DND-41 (cell line): Measurements from ENCODE around the gene TINAG.

Experiments used
- ATAC-seq: fragments of 200-7000 bp; cut with Tn5 transposase; 3 replicates; pipeline ENCODE4 v1.9.1; 2021; ENCODE audit warnings: low read depth; ENCODE audit not compliant: insufficient read depth
- DNase-seq: peaks from one replicate; pipeline ENCODE4 v3.0.0-alpha.2; 2020
- H2AFZ ChIP-seq: 2 replicates; pipeline ENCODE4 v1.6.0; 2012; ENCODE audit warnings: low read depth, low read length
- H3K27ac ChIP-seq: 2 replicates; pipeline ENCODE4 v1.5.1; 2012; ENCODE audit warnings: low read length, inconsistent platforms
- H3K27me3 ChIP-seq: fragments of 200-600 bp; sonication (generic); 2 replicates; pipeline ENCODE4 v1.6.0; 2012; ENCODE audit warnings: low read length, mild to moderate bottlenecking, inconsistent platforms; ENCODE audit not compliant: insufficient read depth, poor library complexity
- H3K36me3 ChIP-seq: 2 replicates; pipeline ENCODE4 v1.5.1; 2012; ENCODE audit warnings: low read length, inconsistent platforms; ENCODE audit not compliant: insufficient read depth
- H3K4me1 ChIP-seq: 2 replicates; pipeline ENCODE4 v1.5.1; 2012; ENCODE audit warnings: mild to moderate bottlenecking, low read length; ENCODE audit not compliant: insufficient read depth
- H3K4me2 ChIP-seq: 2 replicates; pipeline ENCODE4 v1.6.0; 2012; ENCODE audit warnings: mild to moderate bottlenecking, moderate library complexity, low read length, inconsistent platforms; ENCODE audit not compliant: insufficient read depth
- H3K4me3 ChIP-seq, 2 experiments: fragments of 200-600 bp in 1 of 2; shearing (Covaris generic) in 1 of 2; 2 replicates each; pipeline ENCODE4 v1.5.1; 2012 to 2016; ENCODE audit warnings: inconsistent platforms in 2 of 2, low read length in 2 of 2, mild to moderate bottlenecking in 2 of 2, low read depth in 1 of 2, moderate library complexity in 1 of 2
- H3K79me2 ChIP-seq: 2 replicates; pipeline ENCODE4 v1.6.0; 2012; ENCODE audit warnings: low read length, inconsistent platforms; ENCODE audit not compliant: insufficient read depth
- H3K9ac ChIP-seq: 2 replicates; pipeline ENCODE4 v1.6.0; 2012; ENCODE audit warnings: low read depth, mild to moderate bottlenecking, inconsistent platforms, low read length, moderate library complexity
- H3K9me3 ChIP-seq: 2 replicates; pipeline ENCODE4 v1.5.1; 2012; ENCODE audit warnings: low read length, moderate library complexity, mild to moderate bottlenecking, inconsistent platforms; ENCODE audit not compliant: insufficient read depth, severe bottlenecking
- H4K20me1 ChIP-seq: 2 replicates; pipeline ENCODE4 v1.6.0; 2012; ENCODE audit warnings: low read length; ENCODE audit not compliant: insufficient read depth
- EZH2 ChIP-seq: IDR thresholded peaks from 3 replicates; pipeline ENCODE4 v1.6.1; 2012; ENCODE audit warnings: borderline replicate concordance, low read depth, mild to moderate bottlenecking, moderate library complexity, low read length, inconsistent platforms; ENCODE audit not compliant: severe bottlenecking
- TF ChIP-seq, protein P1 (sequence below): IDR thresholded peaks from 2 replicates; pipeline ENCODE4 v1.5.1; 2012; ENCODE audit warnings: borderline replicate concordance, low read length, moderate library complexity, mild to moderate bottlenecking; ENCODE audit not compliant: poor library complexity, severe bottlenecking; ENCODE audit errors: extremely low read depth

Gene TINAG

DNA sequence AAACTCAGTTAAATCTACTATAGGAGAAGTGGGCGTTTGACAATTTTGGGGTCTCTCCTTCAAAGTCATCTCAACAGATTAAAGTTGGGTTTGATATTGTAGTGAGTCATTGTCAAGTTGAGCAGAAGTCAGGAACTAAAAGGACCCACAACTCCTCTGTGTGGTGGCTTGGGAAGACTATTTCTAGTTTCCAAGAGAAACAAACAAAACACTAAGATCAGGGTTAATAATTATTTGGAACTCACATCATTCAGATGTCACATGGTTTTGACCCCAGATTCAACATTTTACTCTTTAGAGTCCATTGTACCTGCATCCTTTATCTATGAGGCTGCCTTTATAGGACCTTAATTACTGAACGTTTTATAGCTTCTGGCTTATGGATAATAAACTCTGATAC lies 45.3 kb upstream of the TINAG start:
- ATAC-seq (no peak), DNase-seq (no peak)
- Histone ChIP-seq H2AFZ (no peak overlapping the region), H3K4me1 (no peaks in the 10 kb centered on the region), H3K36me3 (no peaks in the 10 kb centered on the region), H4K20me1 (no peaks in the 10 kb centered on the region), H3K9me3 (no peaks in the 10 kb centered on the region), H3K27me3 (no peaks in the 10 kb centered on the region), H3K9ac (no peak overlapping the region), H3K27ac (no peak overlapping the region), H3K79me2 (no peaks in the 10 kb centered on the region), H3K4me3 (no peak overlapping the region), H3K4me2 (no peak overlapping the region)
- TF ChIP-seq, protein P1, sequence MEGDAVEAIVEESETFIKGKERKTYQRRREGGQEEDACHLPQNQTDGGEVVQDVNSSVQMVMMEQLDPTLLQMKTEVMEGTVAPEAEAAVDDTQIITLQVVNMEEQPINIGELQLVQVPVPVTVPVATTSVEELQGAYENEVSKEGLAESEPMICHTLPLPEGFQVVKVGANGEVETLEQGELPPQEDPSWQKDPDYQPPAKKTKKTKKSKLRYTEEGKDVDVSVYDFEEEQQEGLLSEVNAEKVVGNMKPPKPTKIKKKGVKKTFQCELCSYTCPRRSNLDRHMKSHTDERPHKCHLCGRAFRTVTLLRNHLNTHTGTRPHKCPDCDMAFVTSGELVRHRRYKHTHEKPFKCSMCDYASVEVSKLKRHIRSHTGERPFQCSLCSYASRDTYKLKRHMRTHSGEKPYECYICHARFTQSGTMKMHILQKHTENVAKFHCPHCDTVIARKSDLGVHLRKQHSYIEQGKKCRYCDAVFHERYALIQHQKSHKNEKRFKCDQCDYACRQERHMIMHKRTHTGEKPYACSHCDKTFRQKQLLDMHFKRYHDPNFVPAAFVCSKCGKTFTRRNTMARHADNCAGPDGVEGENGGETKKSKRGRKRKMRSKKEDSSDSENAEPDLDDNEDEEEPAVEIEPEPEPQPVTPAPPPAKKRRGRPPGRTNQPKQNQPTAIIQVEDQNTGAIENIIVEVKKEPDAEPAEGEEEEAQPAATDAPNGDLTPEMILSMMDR = no peak
- no peak for TF ChIP-seq EZH2

DNA sequence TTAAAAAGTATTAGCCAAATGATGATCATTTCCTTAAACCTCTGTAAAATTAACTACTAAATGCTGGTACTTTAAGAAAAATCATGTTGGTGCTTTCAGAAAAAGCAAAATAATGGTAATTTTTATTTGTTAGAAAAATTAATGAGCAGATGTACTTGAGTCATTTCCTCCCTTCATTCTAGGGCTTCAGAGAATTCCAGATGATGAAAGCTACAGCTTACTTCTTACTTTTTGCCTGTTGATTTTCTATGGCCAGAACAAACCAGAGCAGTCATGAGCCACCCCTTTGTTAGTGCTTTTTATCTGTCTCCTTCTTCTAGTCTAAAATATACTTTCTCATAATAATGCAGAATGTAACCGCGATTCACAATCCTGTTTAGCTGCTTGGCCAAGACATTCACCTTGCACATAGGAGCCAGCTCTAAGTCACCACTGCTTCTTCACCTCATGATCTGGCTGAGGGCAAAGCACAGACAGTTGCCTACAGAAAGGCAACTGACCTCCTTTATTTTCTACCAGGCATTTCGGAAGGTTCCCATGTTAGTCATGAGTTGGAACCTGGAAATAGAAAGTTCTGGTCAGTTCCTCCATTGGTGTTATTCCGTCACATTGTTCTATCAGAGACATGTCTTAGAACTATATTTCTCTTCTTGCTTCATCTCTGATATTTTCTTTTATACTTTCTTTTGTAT lies 43.5 kb upstream of the TINAG start:
- no peak overlapping the region for H3K4me3 ChIP-seq
- H3K4me2 ChIP-seq = no peak overlapping the region
- H4K20me1 ChIP-seq = no peaks in the 10 kb centered on the region
- H3K27ac ChIP-seq = no peak overlapping the region
- ATAC-seq (no peak), DNase-seq (no peak)
- no peak overlapping the region for H2AFZ ChIP-seq
- no peaks in the 10 kb centered on the region for H3K4me1 ChIP-seq
- no peaks in the 10 kb centered on the region for H3K27me3 ChIP-seq
- TF ChIP-seq, protein P1 = no peak
- TF ChIP-seq EZH2 = no peak
- H3K9me3 ChIP-seq = no peaks in the 10 kb centered on the region
- H3K9ac ChIP-seq = no peak overlapping the region
- no peaks in the 10 kb centered on the region for H3K36me3 ChIP-seq
- H3K79me2 ChIP-seq = no peaks in the 10 kb centered on the region

GRCh38 chr6:54266400-54266923 lies 41.8 kb upstream of the TINAG start:
- Histone ChIP-seq H3K4me3 (no peak overlapping the region), H3K36me3 (no peaks in the 10 kb centered on the region), H3K79me2 (no peaks in the 10 kb centered on the region), H3K4me1 (no peaks in the 10 kb centered on the region), H3K9me3 (no peaks in the 10 kb centered on the region), H2AFZ (no peak overlapping the region), H3K27ac (no peak overlapping the region), H3K27me3 (no peaks in the 10 kb centered on the region), H4K20me1 (no peaks in the 10 kb centered on the region), H3K4me2 (no peak overlapping the region), H3K9ac (no peak overlapping the region)
- no peak; the same call in 2 of the 3 replicates for ATAC-seq
- TF ChIP-seq, protein P1 = peak; percentile 19
- TF ChIP-seq EZH2 = no peak
- DNase-seq = no peak
